Activated CD8-positive, alpha-beta memory T cell treated with anti-CD3 and anti-CD28 coated beads for 48 hours (primary cell): ENCODE results near the gene ASPM.
"Not testable (repeated sequence)": the region's sequence is repeated elsewhere in the genome, so short reads cannot be mapped to it uniquely, and the experiment has no call there.

Experiments used
- DNase-seq, 3 experiments: peaks; one replicate each; pipeline ENCODE4 v3.0.0-alpha.2; 2020; ENCODE audit warnings: low read depth in 2 of 3, low spot score in 2 of 3

ASPM gene

GRCh38 chr1:197083474-197083873 lies 63.0 kb downstream of the ASPM start:
- no peak for DNase-seq

GRCh38 chr1:197081117-197081753 lies 65.2 kb downstream of the ASPM start:
- DNase-seq, result no peak

- DNase-seq, result no peak
Measured at GRCh38 chr1:197080323-197080722, 66.1 kb downstream of the ASPM start.

DNA sequence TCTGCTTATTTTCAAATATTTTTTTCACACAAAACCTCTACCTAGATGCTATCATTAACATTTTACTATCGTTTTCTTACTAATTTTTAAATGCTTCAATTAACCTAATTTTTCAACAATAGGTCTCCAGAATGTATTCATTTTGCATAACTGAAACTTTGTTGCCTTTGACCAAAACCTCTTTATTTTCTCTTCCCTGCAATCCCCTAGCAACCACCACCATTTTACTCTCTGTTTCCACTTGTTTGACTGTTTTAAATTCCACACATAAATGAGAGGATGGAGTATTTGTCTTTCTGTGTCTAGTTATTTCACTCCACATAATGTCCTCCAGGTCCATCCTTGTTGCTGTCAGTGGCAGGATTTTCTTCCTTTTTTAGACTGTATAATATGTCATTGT lies 69.9 kb downstream of the ASPM start:
- no peak for DNase-seq

- no peak for DNase-seq
Measured at GRCh38 chr1:197073978-197074377, 72.5 kb downstream of the ASPM start.

- DNase-seq, result no peak
Measured at GRCh38 chr1:197067457-197067818, 79.0 kb downstream of the ASPM start.

GRCh38 chr1:197066719-197067456 lies 79.6 kb downstream of the ASPM start, which contains the start of gene F13B:
Gene F13B (minus strand): TSS chr1:197067260. CDS start chr1:197067223, 37 bp downstream.
- no peak for DNase-seq

DNA sequence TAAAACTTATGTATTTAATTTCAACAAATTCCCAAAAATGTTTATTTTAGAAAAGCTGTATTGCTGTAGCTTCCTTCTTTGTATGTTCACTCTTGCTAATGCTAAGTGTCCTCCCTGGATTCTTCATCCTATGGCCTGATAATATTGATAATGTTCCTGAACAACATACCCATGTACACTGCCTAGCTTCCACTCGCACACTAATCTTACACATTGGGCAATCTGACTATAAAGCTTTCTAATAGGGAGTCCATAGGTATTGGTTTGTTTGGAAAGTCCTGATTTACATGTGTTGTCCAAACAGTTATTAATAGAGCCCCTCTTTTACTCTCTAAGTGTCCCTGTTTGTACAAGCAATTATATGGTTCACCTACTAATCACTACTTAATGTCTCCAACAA lies 80.2 kb downstream of the ASPM start:
- DNase-seq, result no peak

GRCh38 chr1:197065559-197065958 lies 80.9 kb downstream of the ASPM start:
- no peak for DNase-seq

DNA sequence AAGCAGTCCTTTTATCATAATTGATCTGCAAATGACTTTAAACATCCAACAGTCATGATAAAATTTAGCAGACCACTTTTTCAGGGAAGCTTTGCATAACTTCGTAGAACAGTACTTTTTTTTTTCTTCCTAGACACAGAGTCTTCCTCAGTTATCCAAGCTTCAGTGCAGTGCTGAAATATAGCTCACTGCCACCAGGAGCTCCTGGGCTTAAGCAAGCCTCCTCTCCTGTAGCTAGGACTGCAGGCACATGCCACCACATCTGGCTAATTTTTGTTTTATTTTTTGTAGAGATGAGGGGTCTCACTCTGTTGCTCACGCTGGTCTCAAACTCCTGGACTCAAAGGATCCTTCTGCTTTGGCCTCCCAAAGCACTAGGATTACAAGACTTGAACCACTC lies 83.3 kb downstream of the ASPM start:
- DNase-seq, result no peak

- no peak for DNase-seq
Measured at GRCh38 chr1:197062692-197063091, 83.8 kb downstream of the ASPM start.

DNA sequence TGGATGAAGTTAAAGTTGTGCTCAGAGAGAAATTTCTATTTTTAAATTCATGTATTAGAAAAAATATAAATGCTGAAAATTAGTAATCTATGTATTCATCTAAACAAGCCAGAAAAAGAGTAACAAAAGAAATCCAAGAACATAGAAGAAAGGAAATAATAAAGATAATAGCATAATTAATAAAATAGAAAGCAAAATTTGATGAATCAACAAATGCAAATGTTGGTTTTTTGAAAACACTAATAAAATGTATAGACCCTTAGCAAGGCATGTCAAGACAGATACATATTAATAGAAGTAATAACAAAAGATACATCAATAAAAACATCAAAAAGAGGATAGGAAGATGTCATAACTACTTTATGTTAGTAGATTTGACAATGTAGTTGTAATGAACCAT lies 97.4 kb downstream of the ASPM start:
- DNase-seq, result no peak

GRCh38 chr1:197042676-197043341 lies 103.7 kb downstream of the ASPM start:
- DNase-seq, result no peak

- no peak for DNase-seq
Measured at GRCh38 chr1:197041486-197042353, 104.7 kb downstream of the ASPM start.

- no peak for DNase-seq
Measured at GRCh38 chr1:197036861-197037260, 109.6 kb downstream of the ASPM start.

DNA sequence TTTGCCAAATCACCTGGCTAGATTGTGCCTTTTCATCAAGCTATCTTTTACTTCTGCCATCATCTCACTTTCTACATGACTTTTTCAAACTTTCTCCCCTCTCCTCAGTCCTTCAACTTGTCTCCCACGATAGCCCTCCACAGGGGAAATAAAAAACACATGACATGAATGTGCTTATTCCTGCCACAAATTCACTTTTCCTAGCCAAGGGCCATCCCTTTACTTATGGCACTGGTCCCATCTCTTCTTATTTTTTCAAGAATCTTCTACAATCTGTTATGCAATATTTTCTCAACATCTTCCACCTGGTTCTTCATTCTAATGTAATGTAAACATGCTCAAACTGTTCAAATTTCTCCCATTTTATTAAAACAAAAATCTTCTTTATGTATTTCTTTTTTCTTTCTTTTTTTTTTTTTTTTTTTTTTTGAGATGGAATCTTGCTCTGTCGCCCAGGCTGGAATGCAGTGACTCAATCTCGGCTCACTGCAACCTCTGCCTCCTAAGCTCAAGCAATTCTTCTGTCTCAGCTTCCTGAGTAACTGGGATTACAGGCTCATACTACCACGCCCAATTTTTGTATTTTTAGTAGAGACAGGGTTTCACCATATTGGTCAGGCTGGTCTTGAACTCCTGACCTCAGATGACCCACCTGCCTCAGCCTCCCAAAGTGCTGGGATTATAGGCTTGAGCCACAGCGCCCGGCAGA lies 111.7 kb downstream of the ASPM start:
- DNase-seq, result not testable (repeated sequence)
